DMS79 treated with DMSO at 0.1 percent for 48 hours (cell line): Measurements from ENCODE around the gene ALDH1A3.
"Not testable (repeated sequence)": the region's sequence is repeated elsewhere in the genome, so short reads cannot be mapped to it uniquely, and the experiment has no call there.

ENCODE experiments used
- DNase-seq: peaks from one replicate; lab custom pipeline; 2025; lab: John Stamatoyannopoulos, UW

The ALDH1A3 gene

DNA sequence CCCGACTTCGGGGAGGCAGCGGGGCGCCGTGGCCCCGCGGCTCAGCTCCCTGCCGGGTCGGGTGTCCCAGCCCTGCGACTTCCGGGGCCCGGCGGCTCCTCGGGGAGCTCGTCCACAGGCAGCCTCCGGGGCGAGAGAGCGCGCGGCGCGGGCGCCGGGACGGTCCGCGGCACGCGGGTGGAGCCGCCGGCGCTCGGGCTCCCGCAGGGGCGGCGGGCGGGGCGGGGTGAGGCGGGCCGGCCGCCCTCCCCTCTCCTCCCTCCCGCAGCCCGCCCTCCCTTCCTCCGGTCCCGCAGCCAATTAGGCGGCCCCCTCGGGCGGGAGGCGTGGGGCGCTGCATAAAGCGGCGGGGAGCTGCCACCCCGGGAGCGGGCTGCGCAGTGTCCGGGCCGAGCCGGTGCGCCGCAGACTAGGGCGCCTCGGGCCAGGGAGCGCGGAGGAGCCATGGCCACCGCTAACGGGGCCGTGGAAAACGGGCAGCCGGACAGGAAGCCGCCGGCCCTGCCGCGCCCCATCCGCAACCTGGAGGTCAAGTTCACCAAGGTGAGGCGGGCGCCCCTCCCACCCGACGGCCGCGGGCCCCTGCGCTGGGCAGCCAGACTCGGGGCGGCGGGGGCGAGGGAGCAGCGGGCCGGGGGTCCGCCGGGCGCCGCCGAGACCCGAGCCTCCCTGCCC lies at the start of gene ALDH1A3:
TSS of gene ALDH1A3 (plus strand) at position 368 of the 675 bp plus-strand sequence. CDS start at position 445, 77 bp downstream.
- no peak for DNase-seq

DNA sequence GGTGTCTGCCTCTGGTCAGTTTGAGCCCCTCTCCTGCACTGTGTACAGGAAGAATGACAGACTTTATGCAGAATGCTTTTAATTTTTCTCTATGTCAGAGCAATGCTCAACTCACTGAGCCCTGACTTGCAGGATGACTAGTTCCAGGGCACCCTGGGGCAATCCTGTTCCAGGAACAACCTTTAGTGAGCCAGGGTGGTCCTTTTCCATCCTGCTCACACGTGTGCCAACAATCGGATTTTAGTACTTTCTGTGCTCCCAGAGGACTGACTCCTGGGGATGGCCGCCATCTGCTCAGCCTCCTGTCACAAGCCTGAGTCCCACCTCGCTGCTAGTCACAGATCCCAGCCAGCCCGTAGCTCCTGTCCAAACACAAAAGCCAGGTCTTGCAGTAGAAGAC lies 48.2 kb upstream of the ALDH1A3 start:
- DNase-seq, result no peak

DNA sequence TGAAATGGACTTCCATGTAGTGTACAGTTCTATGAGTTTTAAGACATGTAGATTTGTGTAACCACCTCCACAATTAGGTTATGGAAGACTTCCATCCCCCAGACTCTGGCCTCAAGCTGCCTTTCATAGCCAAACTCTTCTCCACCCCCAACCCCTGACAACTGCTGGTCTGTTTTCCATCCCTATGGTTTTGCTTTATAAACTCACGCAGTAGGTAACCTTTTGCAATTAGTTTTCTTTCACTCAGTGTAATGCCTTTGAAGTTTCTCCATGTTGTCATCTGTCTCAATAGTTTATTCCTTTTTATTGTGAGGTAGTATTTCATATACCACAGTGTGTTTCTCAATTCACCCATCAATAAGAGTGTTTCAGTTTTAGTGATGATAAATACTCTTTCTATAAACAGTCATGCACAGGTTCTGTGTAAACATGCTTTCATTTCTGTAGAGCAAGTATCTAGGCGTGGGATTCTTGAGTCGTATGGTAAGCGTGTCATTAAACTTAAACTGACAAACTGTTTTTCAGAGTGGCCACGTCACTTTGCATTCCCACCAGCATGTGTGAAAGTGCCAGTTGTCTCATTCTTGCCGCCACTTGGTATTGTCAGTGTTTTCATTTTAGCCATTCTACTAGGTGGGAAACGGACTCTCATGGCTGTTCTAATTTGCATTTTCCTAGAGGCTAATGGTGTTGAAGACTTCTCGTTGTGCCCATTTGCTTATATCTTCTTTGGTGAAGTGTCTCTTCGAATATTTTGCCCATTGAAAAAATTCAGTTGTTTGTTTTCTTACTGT lies 47.3 kb upstream of the ALDH1A3 start:
- no peak for DNase-seq

- no peak for DNase-seq
These were observed 45.9 kb upstream of the ALDH1A3 start for GRCh38 chr15:100833417-100834389.

DNA sequence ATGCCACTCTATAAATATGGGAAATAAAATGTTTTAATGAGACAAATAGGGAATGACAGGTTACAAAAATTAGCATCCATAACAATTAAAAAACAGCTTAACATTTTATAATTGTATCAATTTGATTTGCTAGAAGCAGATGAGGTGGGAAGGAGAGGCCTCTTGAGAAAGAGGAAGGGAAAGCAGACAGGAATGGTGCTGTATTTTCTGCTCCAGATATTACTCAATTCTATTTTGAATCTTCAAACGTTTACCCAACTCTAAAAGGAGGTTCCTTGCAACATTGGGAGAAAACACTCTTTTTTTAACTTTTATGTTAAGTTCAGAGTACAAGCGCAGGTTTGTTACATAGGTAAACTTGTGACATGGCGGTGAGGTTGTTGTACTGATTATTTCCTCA lies 44.9 kb upstream of the ALDH1A3 start:
- DNase-seq, result no peak

DNA sequence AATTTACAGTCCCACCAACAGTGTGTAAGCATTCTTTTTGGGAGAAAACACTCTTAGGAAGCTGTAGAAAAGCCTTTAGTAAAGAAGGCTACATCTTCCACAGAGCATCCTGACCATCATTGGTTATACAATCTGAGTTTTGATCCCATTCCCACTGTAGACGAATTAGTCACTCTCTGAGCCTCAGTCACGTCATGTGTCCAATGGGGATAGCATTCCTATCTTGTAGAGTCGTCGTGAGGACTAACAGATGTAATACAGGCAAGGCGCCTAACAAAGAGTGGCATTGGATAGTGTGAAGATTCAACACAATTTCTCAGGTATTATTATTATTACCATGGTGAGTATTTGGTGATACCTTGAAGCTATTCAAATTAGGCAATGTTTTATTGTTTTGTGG lies 44.0 kb upstream of the ALDH1A3 start:
- DNase-seq, result no peak

DNA sequence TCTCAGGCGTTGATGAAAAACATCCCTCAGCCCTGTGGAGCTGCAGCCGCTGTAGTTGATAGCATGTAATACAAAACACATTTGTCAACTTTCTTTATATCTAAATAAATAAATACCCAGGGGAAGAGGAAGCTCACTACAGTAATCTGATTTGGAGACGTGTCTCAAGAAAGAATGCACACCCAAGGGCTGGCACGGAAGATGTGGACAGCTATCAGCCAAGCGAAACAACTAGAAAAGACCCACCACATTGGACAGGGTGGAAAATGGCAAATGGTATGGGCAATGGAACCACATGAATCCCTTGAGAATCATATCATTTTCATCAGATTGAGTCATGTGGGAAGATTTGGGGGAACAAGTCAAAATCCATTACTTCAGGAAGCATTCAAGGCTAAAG lies 43.1 kb upstream of the ALDH1A3 start:
- DNase-seq, result no peak

DNA sequence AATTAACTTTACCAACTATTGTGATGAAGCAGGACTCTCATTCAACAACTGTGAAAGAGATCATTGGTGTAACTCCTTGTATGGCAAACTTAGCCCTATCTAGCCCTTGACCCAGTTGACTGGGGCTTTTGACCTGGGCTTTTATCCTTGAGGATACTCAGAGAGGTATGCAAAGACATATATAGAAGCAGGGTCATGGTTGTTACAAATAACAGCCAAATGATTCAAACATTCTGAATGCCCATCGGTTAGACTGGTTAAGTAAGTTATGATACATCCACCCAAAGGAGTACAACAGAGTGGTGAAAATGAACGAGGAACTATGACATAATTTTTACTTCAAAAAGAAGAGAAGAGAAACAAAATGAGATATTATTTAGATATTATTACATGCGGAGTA lies 38.2 kb upstream of the ALDH1A3 start:
- no peak for DNase-seq

GRCh38 chr15:100842756-100843730 lies 36.6 kb upstream of the ALDH1A3 start:
- no peak for DNase-seq

DNA sequence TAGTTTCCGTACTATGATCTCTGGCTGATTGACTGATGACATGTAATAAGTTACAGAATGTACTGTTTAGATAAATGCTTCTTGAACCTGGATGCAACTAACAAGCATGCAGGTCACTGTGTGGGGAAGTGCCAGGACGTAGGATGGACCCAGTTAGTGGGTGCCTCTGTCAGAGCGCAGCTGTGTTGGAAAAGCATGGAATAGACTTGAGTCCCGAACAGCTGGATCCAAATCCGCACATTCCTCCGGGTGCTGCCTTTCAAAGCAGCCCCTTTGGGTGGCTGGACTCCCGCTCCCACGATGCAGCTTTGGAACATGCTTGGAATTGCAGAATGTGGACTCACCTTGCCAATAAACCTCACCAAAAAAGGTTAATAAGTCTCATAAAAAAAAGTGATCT lies 35.5 kb upstream of the ALDH1A3 start:
- no peak for DNase-seq

GRCh38 chr15:100844778-100845177 lies 34.9 kb upstream of the ALDH1A3 start:
- DNase-seq, result no peak

DNA sequence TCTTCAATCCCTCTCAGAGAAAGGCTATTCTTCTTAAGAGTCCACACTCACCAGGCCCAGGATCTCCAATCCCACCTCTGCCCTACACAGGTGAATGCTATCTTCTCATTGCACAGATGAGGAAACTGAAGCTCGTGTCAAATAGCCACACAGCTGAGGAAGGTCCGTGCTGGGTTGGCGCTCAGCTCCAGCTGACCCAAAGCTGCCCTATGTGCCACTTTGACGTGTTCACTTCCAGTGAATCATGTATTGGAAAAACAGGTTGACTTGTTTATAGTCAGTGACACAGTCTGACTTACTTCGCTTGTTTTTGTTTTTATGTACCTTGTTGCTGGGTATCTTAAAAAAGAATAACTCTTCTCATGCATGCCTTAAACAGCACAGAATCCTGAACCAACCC lies 32.4 kb upstream of the ALDH1A3 start:
- no peak for DNase-seq

- DNase-seq, result peak; percentile 33
These were observed 30.4 kb upstream of the ALDH1A3 start for GRCh38 chr15:100849021-100849854.

GRCh38 chr15:100849855-100850218 lies 29.8 kb upstream of the ALDH1A3 start:
- DNase-seq, result no peak

DNA sequence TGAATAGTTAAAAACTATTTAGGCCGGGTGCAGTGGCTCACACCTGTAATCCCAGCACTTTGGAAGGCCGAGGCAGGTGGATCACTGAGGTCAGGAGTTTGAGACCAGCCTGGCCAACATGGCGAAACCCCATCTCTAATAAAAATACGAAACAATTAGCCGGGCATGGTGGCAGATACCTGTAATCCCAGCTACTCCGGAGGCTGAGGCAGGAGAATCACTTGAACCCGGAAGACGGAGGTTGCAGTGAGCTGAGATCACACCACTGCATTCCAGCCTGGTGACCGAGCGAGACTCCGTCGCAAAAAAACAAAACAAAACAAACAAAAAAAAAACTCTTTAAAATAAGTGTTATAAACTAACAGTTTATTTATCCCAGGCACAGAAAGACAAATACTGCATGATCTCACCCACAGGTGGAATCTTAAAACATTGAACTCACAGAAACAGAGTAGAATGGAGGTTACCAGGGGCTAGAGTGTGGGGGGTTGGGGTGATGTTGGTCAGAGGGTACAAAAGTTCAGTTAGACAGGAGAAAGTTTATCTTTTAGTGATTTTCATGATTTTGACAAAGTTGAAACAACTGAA lies 28.1 kb upstream of the ALDH1A3 start:
- not testable (repeated sequence) for DNase-seq

DNA sequence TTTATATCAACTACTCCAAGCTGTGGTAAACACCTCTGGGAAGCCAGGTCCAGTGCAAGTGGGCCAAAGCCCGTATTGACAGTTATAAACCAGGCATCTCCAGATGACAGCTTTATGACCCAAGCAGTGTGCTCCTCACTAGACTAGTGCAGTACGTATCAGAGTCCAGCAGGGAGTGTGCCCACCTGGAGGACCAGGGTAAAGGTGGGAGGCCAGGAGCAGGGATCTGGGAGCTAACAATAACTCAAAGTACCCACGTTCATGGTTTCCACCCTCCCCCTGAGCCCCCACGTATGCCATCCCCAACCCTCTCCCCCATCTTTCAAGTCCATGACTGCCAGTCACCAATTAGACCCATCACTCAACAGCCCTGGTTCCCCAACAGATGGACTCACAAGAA lies 27.0 kb upstream of the ALDH1A3 start:
- DNase-seq, result no peak

GRCh38 chr15:100853676-100854440 lies 25.8 kb upstream of the ALDH1A3 start:
- no peak for DNase-seq

DNA sequence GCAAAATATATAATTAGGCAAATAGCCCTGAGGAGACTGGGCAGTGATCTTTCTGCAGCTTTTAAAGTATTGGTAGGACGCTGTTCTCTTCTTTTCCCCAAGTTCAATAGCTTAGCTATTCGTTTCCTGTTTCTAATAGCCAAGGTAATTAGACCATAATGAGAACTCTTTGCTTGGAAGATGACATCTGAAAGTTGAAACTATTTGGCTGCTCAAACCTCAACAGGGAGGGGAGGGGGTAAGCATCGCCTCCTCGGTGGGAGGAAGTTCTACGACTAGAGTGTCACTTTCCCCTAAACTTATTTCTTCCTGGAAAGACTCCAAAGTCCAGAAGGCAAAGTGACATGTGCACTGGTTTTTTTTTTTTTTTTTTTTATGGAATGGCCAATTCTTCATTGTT lies 22.8 kb upstream of the ALDH1A3 start:
- no peak for DNase-seq

DNA sequence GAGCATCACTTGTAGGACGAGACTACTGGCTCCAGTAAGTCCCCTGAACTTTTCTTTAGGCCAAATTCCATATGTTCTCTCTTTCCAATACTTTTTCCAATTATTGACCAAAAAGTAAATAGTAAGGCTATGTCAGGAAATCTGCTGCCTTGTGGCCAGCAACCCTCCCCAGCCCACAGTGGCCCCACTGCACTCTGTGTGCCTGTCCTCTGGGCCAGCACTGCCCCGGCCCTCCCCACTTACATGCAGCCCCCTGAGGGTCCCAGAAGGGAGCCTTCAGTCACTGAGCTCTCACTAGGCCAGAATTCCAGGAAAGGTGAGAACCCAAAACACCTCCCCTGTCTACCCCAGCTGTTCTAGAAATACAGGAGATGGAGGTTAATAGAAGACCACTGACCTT lies 21.3 kb upstream of the ALDH1A3 start:
- no peak for DNase-seq
